MM.1S (cell line): Measurements from ENCODE around the gene CEP78.

Source experiments
- DNase-seq: peaks from one replicate; pipeline ENCODE4 v3.0.0-alpha.2; 2015
- H2AFZ ChIP-seq: fragments of 300-600 bp; sonication (generic); 2 replicates; pipeline ENCODE4 v1.6.0; 2016; ENCODE audit warnings: antibody characterized with exemption, low read length
- H3F3A ChIP-seq: fragments of 300-600 bp; sonication (generic); 2 replicates; pipeline ENCODE4 v1.6.1; 2016; ENCODE audit warnings: mild to moderate bottlenecking, antibody characterized with exemption, low read length, moderate library complexity, mixed read lengths; ENCODE audit not compliant: insufficient read depth
- H3K27ac ChIP-seq: fragments of 300-600 bp; sonication (generic); 2 replicates; pipeline ENCODE4 v1.5.1; 2016; ENCODE audit warnings: mild to moderate bottlenecking, low read length
- H3K27me3 ChIP-seq: fragments of 300-600 bp; sonication (generic); replicated peaks from 2 replicates; pipeline ENCODE4 v1.6.0; 2016; ENCODE audit warnings: low read length; ENCODE audit not compliant: insufficient read depth
- H3K36me3 ChIP-seq: fragments of 300-600 bp; sonication (generic); replicated peaks from 2 replicates; pipeline ENCODE4 v1.6.1; 2016; ENCODE audit warnings: mild to moderate bottlenecking, low read length, mixed read lengths; ENCODE audit not compliant: insufficient read depth
- H3K4me1 ChIP-seq: fragments of 300-600 bp; sonication (generic); 2 replicates; pipeline ENCODE4 v1.6.1; 2016; ENCODE audit warnings: low read length, mixed read lengths
- H3K4me2 ChIP-seq: fragments of 300-600 bp; sonication (generic); 2 replicates; pipeline ENCODE4 v1.6.0; 2016; ENCODE audit warnings: low read depth, low read length
- H3K4me3 ChIP-seq: fragments of 300-600 bp; sonication (generic); 2 replicates; pipeline ENCODE4 v1.5.1; 2016; ENCODE audit warnings: low read length, mixed read lengths
- H3K79me2 ChIP-seq: fragments of 300-600 bp; sonication (generic); 2 replicates; pipeline ENCODE4 v1.6.1; 2016; ENCODE audit warnings: mixed run types, low read length, mixed read lengths
- H3K9ac ChIP-seq: fragments of 300-600 bp; sonication (generic); 2 replicates; pipeline ENCODE4 v1.6.1; 2016; ENCODE audit warnings: low read length, mixed read lengths
- H3K9me2 ChIP-seq: fragments of 300-600 bp; sonication (generic); replicated peaks from 2 replicates; pipeline ENCODE4 v1.6.1; 2016; ENCODE audit warnings: mild to moderate bottlenecking, low read length, mixed read lengths; ENCODE audit not compliant: insufficient read depth
- H3K9me3 ChIP-seq: fragments of 300-600 bp; sonication (generic); replicated peaks from 2 replicates; pipeline ENCODE4 v1.6.1; 2016; ENCODE audit warnings: mild to moderate bottlenecking, low read length, mixed read lengths; ENCODE audit not compliant: insufficient read depth
- H4K20me1 ChIP-seq: fragments of 300-600 bp; sonication (generic); 2 replicates; pipeline ENCODE4 v1.6.1; 2016; ENCODE audit warnings: mild to moderate bottlenecking, low read length, moderate library complexity, mixed read lengths; ENCODE audit not compliant: insufficient read depth
- CTCF ChIP-seq: fragments of 300-600 bp; sonication (generic); IDR thresholded peaks from 2 replicates; pipeline ENCODE4 v1.5.1; 2016; ENCODE audit warnings: antibody characterized with exemption, low read length, mixed read lengths
- EZH2 ChIP-seq: fragments of 300-600 bp; sonication (generic); optimal IDR thresholded peaks from 2 replicates; pipeline ENCODE3; 2017; ENCODE audit warnings: low read depth, mild to moderate bottlenecking, antibody characterized with exemption, low read length, mixed read lengths
- EZH2phosphoT487 ChIP-seq: fragments of 300-600 bp; sonication (generic); IDR thresholded peaks from 2 replicates; pipeline ENCODE4 v1.6.1; 2018; ENCODE audit warnings: antibody characterized with exemption, low read length

Gene CEP78

GRCh38 chr9:78295177-78295575 lies 59.3 kb downstream of the CEP78 start:
- no peaks in the 10 kb centered on the region for H3K9me2 ChIP-seq
- no peak overlapping the region for H3K27ac ChIP-seq
- H2AFZ ChIP-seq, result no peak overlapping the region
- H3K27me3 ChIP-seq, result no peaks in the 10 kb centered on the region
- no peaks in the 10 kb centered on the region for H4K20me1 ChIP-seq
- no peak overlapping the region for H3K4me2 ChIP-seq
- no peaks in the 10 kb centered on the region for H3K4me1 ChIP-seq
- H3K9ac ChIP-seq, result no peak overlapping the region
- H3K9me3 ChIP-seq, result no peaks in the 10 kb centered on the region
- no peak overlapping the region for H3K4me3 ChIP-seq
- no peak for DNase-seq
- peaks cover 26% of the 10 kb centered on the region for H3K79me2 ChIP-seq
- TF ChIP-seq EZH2, result no peak
- no peak for TF ChIP-seq CTCF
- H3F3A ChIP-seq, result no peaks in the 10 kb centered on the region
- no peaks in the 10 kb centered on the region for H3K36me3 ChIP-seq

- Histone ChIP-seq H3K79me2 (peaks cover 28% of the 10 kb centered on the region), H3K4me2 (peak overlapping the region; percentile 81; the same call in 1 of the 2 replicates), H3F3A (no peaks in the 10 kb centered on the region), H3K27ac (no peak overlapping the region), H4K20me1 (no peaks in the 10 kb centered on the region), H3K36me3 (no peaks in the 10 kb centered on the region), H3K9ac (peak overlapping the region; percentile 80; the same call in 1 of the 2 replicates), H3K9me2 (no peaks in the 10 kb centered on the region), H3K9me3 (no peaks in the 10 kb centered on the region), H2AFZ (peak overlapping the region; percentile 94; the same call in 1 of the 2 replicates), H3K4me1 (no peaks in the 10 kb centered on the region), H3K4me3 (no peak overlapping the region), H3K27me3 (no peaks in the 10 kb centered on the region)
- DNase-seq, result no peak
- no peak for TF ChIP-seq CTCF
- no peak for TF ChIP-seq EZH2
- TF ChIP-seq EZH2phosphoT487, result no peak
Observed at GRCh38 chr9:78295731-78296130, 59.9 kb downstream of the CEP78 start.

GRCh38 chr9:78296201-78296892 lies 60.5 kb downstream of the CEP78 start:
- Histone ChIP-seq H3K4me3 (peak overlapping the region; percentile 84), H4K20me1 (no peaks in the 10 kb centered on the region), H3K9me3 (no peaks in the 10 kb centered on the region), H3K4me2 (peak overlapping the region; percentile 81), H3F3A (no peaks in the 10 kb centered on the region), H3K4me1 (no peaks in the 10 kb centered on the region), H3K9me2 (no peaks in the 10 kb centered on the region), H3K79me2 (peaks cover 35% of the 10 kb centered on the region), H2AFZ (peak overlapping the region; percentile 94), H3K36me3 (no peaks in the 10 kb centered on the region; the same call in 1 of the 2 replicates), H3K9ac (peak overlapping the region; percentile 80; the same call in 1 of the 2 replicates), H3K27ac (peak overlapping the region; percentile 30; the same call in 1 of the 2 replicates), H3K27me3 (no peaks in the 10 kb centered on the region)
- TF ChIP-seq CTCF, result no peak
- no peak for TF ChIP-seq EZH2
- TF ChIP-seq EZH2phosphoT487, result no peak
- DNase-seq, result no peak
